Measurements from ENCODE around the gene HSF2. TPM values are rescaled to one million over a fixed set of nuclear protein-coding genes. Genes with fewer than 3 reads are reported as not detected.

The HSF2 gene
- total and polyA plus RNA-seq, 8 donors: 2.7 to 8.6 (median 3.8) TPM

- FAIRE-seq (no peak), ATAC-seq (no peak), DNase-seq (no peak)
- TF ChIP-seq CTCF (IDR thresholded peaks at IDR 0.05): no peak
- 66 to 74% methylated on average over 5 of the region's 5 CpGs for WGBS, 2 donors
- Histone ChIP-seq H3K4me1 (no peaks in the 10 kb centered on the region), H3K27me3 (no peaks in the 10 kb centered on the region), H3K27ac (no peak overlapping the region), H3K9me3 (no peaks in the 10 kb centered on the region), H3K4me3 (no peak overlapping the region), H3K36me3 (no peaks in the 10 kb centered on the region)
- intact Hi-C loops (cut with DNase I): no loop called here
Measured at GRCh38 chr6:122394016-122394415, 5.4 kb upstream of the HSF2 start.

- intact Hi-C loops (cut with DNase I): no loop called here
- peaks cover 0 to 8% (median 0%) of the 10 kb centered on the region in 3 donors for H3K4me1 ChIP-seq
- no peak for FAIRE-seq
Measured at GRCh38 chr6:122399055-122399347, 451 bp upstream of the HSF2 start.

GRCh38 chr6:122400121-122400450, 634 bp downstream of the HSF2 start:
- no peak for TF ChIP-seq CTCF (IDR thresholded peaks at IDR 0.05)
- Histone ChIP-seq H3K27me3 (no peaks in the 10 kb centered on the region), H3K4me3 (peak overlapping the region; percentile 74 to 98 (median 94)), H3K4me1 (peaks cover 0 to 8% (median 0%) of the 10 kb centered on the region in 3 donors), H3K36me3 (no peaks in the 10 kb centered on the region), H3K27ac (peak overlapping the region in 3 of 4 donors; percentile 63 to 82 (median 74)), H3K9me3 (no peaks in the 10 kb centered on the region)
- FAIRE-seq (no peak), DNase-seq (no peak), ATAC-seq (no peak)
- intact Hi-C loops (cut with DNase I): no loop called here
- 0% methylated on average over 19 to 20 of the region's 20 CpGs for WGBS, 2 donors

More at GRCh38 chr6:122399055-122399347, 451 bp upstream of the HSF2 start:
- no peak for ATAC-seq
- Histone ChIP-seq H3K4me3 (peak overlapping the region in 2 of 4 donors; percentile 74 to 95), H3K27me3 (no peaks in the 10 kb centered on the region), H3K27ac (peak overlapping the region; percentile 24 to 82 (median 40)), H3K36me3 (no peaks in the 10 kb centered on the region), H3K9me3 (no peaks in the 10 kb centered on the region)
- WGBS, 2 donors: 0 to 2% methylated on average over 2 of the region's 2 CpGs
- no peak for TF ChIP-seq CTCF (IDR thresholded peaks at IDR 0.05)
- DNase-seq: no peak

- no peak for FAIRE-seq
- H3K27me3 ChIP-seq: no peaks in the 10 kb centered on the region
- H3K4me1 ChIP-seq: peaks cover 0 to 11% (median 0%) of the 10 kb centered on the region in 3 donors
- peak overlapping the region; percentile 74 to 98 (median 94) for H3K4me3 ChIP-seq
- intact Hi-C loops (cut with DNase I): no loop called here
- no peaks in the 10 kb centered on the region for H3K36me3 ChIP-seq
- ATAC-seq: no peak
- H3K27ac ChIP-seq: no peak overlapping the region
- H3K9me3 ChIP-seq: no peaks in the 10 kb centered on the region
- DNase-seq: no peak
- 19 to 25% methylated on average over 4 of the region's 4 CpGs for WGBS, 2 donors
- no peak for TF ChIP-seq CTCF (IDR thresholded peaks at IDR 0.05)
Measured at GRCh38 chr6:122400462-122401089, 1.1 kb downstream of the HSF2 start.

- intact Hi-C loops (cut with DNase I): no loop called here
- no peak overlapping the region for H3K4me3 ChIP-seq
- no peak for ATAC-seq
- no peak for TF ChIP-seq CTCF (IDR thresholded peaks at IDR 0.05)
- H3K27me3 ChIP-seq: no peaks in the 10 kb centered on the region
- H3K9me3 ChIP-seq: no peaks in the 10 kb centered on the region
- H3K4me1 ChIP-seq: peaks cover 0 to 12% (median 0%) of the 10 kb centered on the region in 3 donors
- FAIRE-seq: no peak
- 61 to 62% methylated on average over 4 of the region's 4 CpGs for WGBS, 2 donors
- no peak for DNase-seq
- no peak overlapping the region for H3K27ac ChIP-seq
- H3K36me3 ChIP-seq: no peaks in the 10 kb centered on the region
Measured at GRCh38 chr6:122401104-122401503, 1.7 kb downstream of the HSF2 start.

Data from pancreas (tissue), 10 donors.